HepG2 (cell line): Measurements from ENCODE around the gene MTMR4. TPM values are rescaled to one million over a fixed set of nuclear protein-coding genes. Genes with fewer than 3 reads are reported as not detected.

ENCODE experiments used
- ATAC-seq: fragments of 200-7000 bp; cut with Tn5 transposase; 3 replicates; pipeline ENCODE4 v1.9.1; 2020; ENCODE audit warnings: mild to moderate bottlenecking, moderate library complexity
- Bru-seq: library from RNA; stranded (reverse); fragments of 400-500 nt; gene quantifications from one replicate; lab custom pipeline; 2021; lab: Mats Ljungman, UMichigan
- BruChase-seq, 2 experiments: library from RNA; stranded (reverse); fragments of 400-500 nt; gene quantifications; one replicate each; lab custom pipeline; 2021; lab: Mats Ljungman, UMichigan
- BruUV-seq: library from RNA; stranded (reverse); fragments of 400-500 nt; replicated peaks from 2 replicates; lab custom pipeline; 2021; lab: Mats Ljungman, UMichigan
- CTCF ChIA-PET: fragments of 300-600 bp; formaldehyde crosslinking; extraction: SDS; loops from one replicate; lab custom pipeline; 2021; ENCODE audit warnings: low total read pairs, inconsistent platforms, low intra/inter-chr PET ratio; lab: Yijun Ruan, JAX
- POLR2A ChIA-PET: fragments of 350-600 bp; sonication (Branson Sonifier 250); formaldehyde crosslinking; loops from one replicate; lab custom pipeline; 2020; ENCODE audit warnings: antibody characterized with exemption, inconsistent platforms; lab: Yijun Ruan, JAX
- DNase-seq: peaks from one replicate; pipeline ENCODE4 v3.0.0-alpha.2; 2015; ENCODE audit warnings: low spot score
- FAIRE-seq: peaks from 3 replicates; lab custom pipeline; 2011; peaks lifted over from hg19 to GRCh38; lab: Jason Lieb, UNC
- H2AFZ ChIP-seq: one replicate; pipeline ENCODE4 v1.6.1; 2011; ENCODE audit warnings: low read length, inconsistent platforms
- H3K27ac ChIP-seq: fragments of 300-600 bp; 3 replicates; pipeline ENCODE4 v1.8.0; 2011; ENCODE audit warnings: mixed run types, mild to moderate bottlenecking, mixed read lengths, low read length, inconsistent platforms; ENCODE audit not compliant: insufficient read depth; ENCODE audit errors: extremely low read length
- H3K27me3 ChIP-seq, 2 experiments: fragments of 200-600 bp in 1 of 2; 2 replicates in 1 of 2; 3 replicates in 1 of 2; pipeline versions ENCODE4 v1.6.0 to v1.8.0; 2011; ENCODE audit warnings: low read length in 2 of 2, mild to moderate bottlenecking in 2 of 2, moderate library complexity in 2 of 2, inconsistent platforms in 1 of 2; ENCODE audit not compliant: insufficient read depth in 2 of 2, control insufficient read depth in 1 of 2
- H3K36me3 ChIP-seq, 2 experiments: fragments of 200-600 bp in 1 of 2; replicated peaks in 1 of 2; 2 replicates in 1 of 2; 3 replicates in 1 of 2; pipeline versions ENCODE4 v1.5.1 to v1.8.0; 2011; ENCODE audit warnings: low read length in 2 of 2, inconsistent platforms in 1 of 2; ENCODE audit not compliant: insufficient read depth in 2 of 2, control insufficient read depth in 1 of 2
- H3K4me1 ChIP-seq: 2 replicates; pipeline ENCODE4 v1.5.1; 2012; ENCODE audit warnings: low read length, inconsistent platforms; ENCODE audit not compliant: insufficient read depth
- H3K4me2 ChIP-seq: 2 replicates; pipeline ENCODE4 v1.6.0; 2011; ENCODE audit warnings: low read depth, low read length, inconsistent platforms
- H3K4me3 ChIP-seq, 3 experiments: fragments of 200-600 bp in 1 of 3; sonication (generic), shearing (Covaris generic) in 1 of 3; replicated peaks in 1 of 3; 2 replicates each; pipeline ENCODE4 v1.5.1; 2011 to 2016; ENCODE audit warnings: low read length in 3 of 3, inconsistent platforms in 2 of 3, low read depth in 2 of 3, mild to moderate bottlenecking in 2 of 3, control low read depth in 1 of 3, mixed read lengths in 1 of 3; ENCODE audit not compliant: insufficient read depth in 1 of 3
- H3K79me2 ChIP-seq: one replicate; pipeline ENCODE4 v1.6.1; 2011; ENCODE audit warnings: low read length, inconsistent platforms; ENCODE audit not compliant: insufficient read depth
- H3K9ac ChIP-seq: 2 replicates; pipeline ENCODE4 v1.6.0; 2011; ENCODE audit warnings: mild to moderate bottlenecking, low read depth, low read length, inconsistent platforms; ENCODE audit not compliant: insufficient read depth
- H3K9me3 ChIP-seq: 2 replicates; pipeline ENCODE4 v1.5.1; 2012; ENCODE audit warnings: mild to moderate bottlenecking, low read length
- H4K20me1 ChIP-seq: 2 replicates; pipeline ENCODE4 v1.6.0; 2011; ENCODE audit warnings: inconsistent platforms, mild to moderate bottlenecking, low read length, moderate library complexity; ENCODE audit not compliant: insufficient read depth
- BRCA1 ChIP-seq: sonication (generic); formaldehyde crosslinking; IDR thresholded peaks from 2 replicates; pipeline ENCODE4 v1.4.0; 2020; ENCODE audit warnings: missing genetic modification reagents
- EED ChIP-seq: sonication (generic); formaldehyde crosslinking; IDR thresholded peaks from 2 replicates; pipeline ENCODE4 v1.5.0; 2020; ENCODE audit warnings: mild to moderate bottlenecking, missing genetic modification reagents
- FOXK2 ChIP-seq: fragments of 450-650 bp; IDR thresholded peaks from 2 replicates; pipeline ENCODE4 v1.6.1; 2016
- GLI4 ChIP-seq: sonication (generic); formaldehyde crosslinking; IDR thresholded peaks from 2 replicates; pipeline ENCODE4 v1.5.1; 2020; ENCODE audit warnings: missing genetic modification reagents, mild to moderate bottlenecking, moderate library complexity, borderline replicate concordance
- PBX2 ChIP-seq: IDR thresholded peaks from 2 replicates; pipeline ENCODE4 v1.6.1; 2016; ENCODE audit warnings: control low read depth
- PITX1 ChIP-seq: sonication (generic); formaldehyde crosslinking; IDR thresholded peaks from 2 replicates; pipeline ENCODE4 v1.5.1; 2020; ENCODE audit warnings: mild to moderate bottlenecking, missing genetic modification reagents
- POLR2A ChIP-seq, 2 experiments: IDR thresholded peaks; 2 replicates each; pipeline ENCODE4 v1.6.1; 2011; ENCODE audit warnings: low read depth in 2 of 2, low read length in 2 of 2, mild to moderate bottlenecking in 1 of 2, moderate library complexity in 1 of 2; ENCODE audit not compliant: insufficient read depth in 1 of 2
- TARDBP ChIP-seq: sonication (generic); formaldehyde crosslinking; IDR thresholded peaks from 2 replicates; pipeline ENCODE4 v1.8.0; 2022; ENCODE audit warnings: mild to moderate bottlenecking, missing genetic modification reagents
- ZBTB46 ChIP-seq: sonication (generic); formaldehyde crosslinking; IDR thresholded peaks from 2 replicates; pipeline ENCODE4 v1.4.0; 2020; ENCODE audit warnings: mild to moderate bottlenecking, missing genetic modification reagents, borderline replicate concordance
- ZFP41 ChIP-seq: sonication (generic); formaldehyde crosslinking; IDR thresholded peaks from 2 replicates; pipeline ENCODE4 v1.4.0; 2020; ENCODE audit warnings: mild to moderate bottlenecking, missing genetic modification reagents, borderline replicate concordance
- ZNF414 ChIP-seq: sonication (generic); formaldehyde crosslinking; IDR thresholded peaks from 2 replicates; pipeline ENCODE4 v1.5.0; 2020; ENCODE audit warnings: missing genetic modification reagents
- ZNF576 ChIP-seq: sonication (generic); formaldehyde crosslinking; IDR thresholded peaks from 2 replicates; pipeline ENCODE4 v1.4.0; 2020; ENCODE audit warnings: mild to moderate bottlenecking, missing genetic modification reagents
- WGBS: methylation state at CpG from one replicate; pipeline ENCODE4 v1.1.6; 2017; ENCODE audit warnings: low lambda C conversion rate; 5-methylcytosine and 5-hydroxymethylcytosine counted together
- in situ Hi-C: cut with HindIII; loops from 2 replicates; pipeline ENCODE4 v1.10.0; 2017; ENCODE audit warnings: low pct_unique_long_range_greater_than_20kb; ENCODE audit not compliant: extremely low pct_ligation_motif_present
- intact Hi-C: fragments of 100-400 bp; cut with micrococcal nuclease; formaldehyde crosslinking; loops from one replicate; pipeline ENCODE4 v1.10.0; 2022; ENCODE audit not compliant: unreplicated experiment
- long read RNA-seq, 2 experiments: library from RNA in 1 of 2; library from polyadenylated mRNA in 1 of 2; stranded (forward) in 1 of 2; unstranded in 1 of 2; transcript quantifications; one replicate each; pipeline ENCODE4 v2.0.0, GENCODE V29; 2019 to 2022
- polyA minus RNA-seq, 3 experiments: library from RNA; depleted of rRNA, polyadenylated mRNA; stranded (reverse); fragments of >200 nt; gene quantifications; 2 replicates each; pipeline ENCODE4 v1.2.3, GENCODE V29; 2011; ENCODE audit warnings: low replicate concordance in 1 of 3
- polyA plus RNA-seq, 8 experiments: library from polyadenylated mRNA; depleted of rRNA in 3 of 8; stranded (reverse) in 7 of 8; unstranded in 1 of 8; fragments of >200 nt; fragmentation: Illumina TruSeq in 4 of 8; extraction: Trizol in 4 of 8; gene quantifications; 2 replicates each; pipeline versions ENCODE4 v1.2.1 to v1.2.3, GENCODE V29; 2011 to 2016; ENCODE audit warnings: low read depth in 4 of 8, missing spikeins in 1 of 8, mixed read lengths in 1 of 8; ENCODE audit not compliant: insufficient read depth in 1 of 8
- total RNA-seq, 5 experiments: library from RNA; depleted of rRNA; stranded (reverse); fragments of >200 nt; fragmentation: Illumina TruSeq; extraction: Trizol; gene quantifications; 2 replicates each; pipeline ENCODE4 v1.2.3, GENCODE V29; 2016; ENCODE audit warnings: low read depth in 1 of 5

The MTMR4 gene
- total RNA-seq (2016; rRNA removed; fragmentation: Illumina TruSeq; extraction: Trizol) (62.5 and 67.7 TPM in 2 replicates), polyA plus RNA-seq (2011; rRNA removed) (50.0 and 65.1 TPM in 2 replicates), polyA minus RNA-seq (2011; rRNA and poly(A)+ RNA removed; ENCODE audit: low replicate concordance) (196 and 302 TPM in 2 replicates), Bru-seq, nascent RNA (percentile 88 among the genes with signal in this experiment), BruChase-seq, experiment 1, labeled RNA remaining after a 6-hour chase (percentile 93 among the genes with signal in this experiment), BruChase-seq, experiment 2, labeled RNA remaining after a 2-hour chase (percentile 94 among the genes with signal in this experiment)
- 6.9 and 7.8 TPM in 2 replicates for total RNA-seq (2016; cell fraction: cytosol; rRNA removed; fragmentation: Illumina TruSeq; extraction: Trizol; ENCODE audit: low read depth)
- 61.5 and 62.9 TPM in 2 replicates for total RNA-seq (2016; cell fraction: insoluble cytoplasmic fraction; rRNA removed; fragmentation: Illumina TruSeq; extraction: Trizol)
- 27.9 and 28.2 TPM in 2 replicates for total RNA-seq (2016; cell fraction: membrane; rRNA removed; fragmentation: Illumina TruSeq; extraction: Trizol)
- total RNA-seq (2016; cell fraction: nucleus; rRNA removed; fragmentation: Illumina TruSeq; extraction: Trizol), result 54.7 and 66.1 TPM in 2 replicates
- polyA plus RNA-seq (2011; cell fraction: cytosol; rRNA removed), result 31.7 and 35.5 TPM in 2 replicates
- 74.1 and 81.5 TPM in 2 replicates for polyA plus RNA-seq (2011; cell fraction: nucleus; rRNA removed)
- polyA plus RNA-seq (2012), result 31.8 and 52.5 TPM in 2 replicates
- polyA plus RNA-seq (2016; cell fraction: cytosol; fragmentation: Illumina TruSeq; extraction: Trizol; ENCODE audit: low read depth), result 1.6 and 1.8 TPM in 2 replicates
- polyA plus RNA-seq (2016; cell fraction: insoluble cytoplasmic fraction; fragmentation: Illumina TruSeq; extraction: Trizol; ENCODE audit: low read depth), result 34.7 and 37.2 TPM in 2 replicates
- polyA plus RNA-seq (2016; cell fraction: membrane; fragmentation: Illumina TruSeq; extraction: Trizol; ENCODE audit: low read depth), result 7.7 and 8.4 TPM in 2 replicates
- 96.4 and 106 TPM in 2 replicates for polyA plus RNA-seq (2016; cell fraction: nucleus; fragmentation: Illumina TruSeq; extraction: Trizol; ENCODE audit: insufficient read depth, low read depth)
- polyA minus RNA-seq (2011; cell fraction: cytosol; rRNA and poly(A)+ RNA removed), result 39.7 and 42.2 TPM in 2 replicates
- polyA minus RNA-seq (2011; cell fraction: nucleus; rRNA and poly(A)+ RNA removed), result 68.5 and 69.2 TPM in 2 replicates
- long read RNA-seq, experiment 1, partial matches to known transcripts, result 4 of 7 reads
- long read RNA-seq, experiment 1, other reads (novel, unspliced or antisense), result 3 of 7 reads
- long read RNA-seq, experiment 2, full-length matches to known transcripts, result 2 of 26 reads
- long read RNA-seq, experiment 2, partial matches to known transcripts, result 2 of 26 reads
- long read RNA-seq, experiment 2, other reads (novel, unspliced or antisense), result 22 of 26 reads

- in situ Hi-C loops (no loop called here), intact Hi-C loops (no loop called here)
- FAIRE-seq (no peak), DNase-seq (peak; percentile 82), ATAC-seq (peak; percentile 35)
- BruUV-seq, result no TSS peak
- no peaks in the 10 kb centered on the region; the same call in 1 of the 2 replicates for H4K20me1 ChIP-seq
- WGBS, result 8% methylated on average over 24 of the region's 64 CpGs
- peak within 1 kb of the TSS; percentile 93 for H3K4me2 ChIP-seq
- H3K27ac ChIP-seq, result peak within 1 kb of the TSS; percentile 96
- H3K36me3 ChIP-seq, result peaks cover 12 to 41% of the 10 kb centered on the region in 2 experiments
- H3K27me3 ChIP-seq, result no peaks in the 10 kb centered on the region; a peak in 1 of 5 replicates
- POLR2A ChIA-PET, result interaction anchor here (0.8 to 3.5 kb wide), 13 partner anchors 8 to 179 kb away, joined by 3 to 34 read pairs (median 3); partner anchors contain the start of genes RAD51C and RNF43
- peak within 1 kb of the TSS; percentile 90 for H3K9ac ChIP-seq
- H3K4me3 ChIP-seq, result peak within 1 kb of the TSS; percentile 80 to 89 (median 84)
- H2AFZ ChIP-seq, result no peak within 1 kb of the TSS
- CTCF ChIA-PET, result no interaction called here
- peaks cover 30% of the 10 kb centered on the region for H3K79me2 ChIP-seq
- peaks cover 46% of the 10 kb centered on the region for H3K4me1 ChIP-seq
- no peaks in the 10 kb centered on the region for H3K9me3 ChIP-seq
- TF ChIP-seq ZBTB46 (CRISPR knock-in tag), result no peak
- peak; percentile 79; the same call in 1 of the 2 replicates for TF ChIP-seq GLI4 (CRISPR knock-in tag)
- TF ChIP-seq PITX1, result no peak
- no peak for TF ChIP-seq BRCA1
- no peak for TF ChIP-seq ZNF414 (CRISPR knock-in tag)
- 0 out of 2 replicates have a peak, but pooled peaks have one; percentile 29 for TF ChIP-seq ZNF576 (CRISPR knock-in tag)
- no peak for TF ChIP-seq PBX2
- TF ChIP-seq EED (CRISPR knock-in tag), result 0 out of 2 replicates have a peak, but pooled peaks have one; percentile 25
- TF ChIP-seq TARDBP (CRISPR knock-in tag), result no peak
- TF ChIP-seq POLR2A (IDR thresholded peaks at IDR 0.05; ENCODE audit: insufficient read depth in 1 of 2, low read depth in 2 of 2, low read length in 2 of 2), result peak; percentile 54 to 59; a peak in 2 of 4 replicates
- no peak for TF ChIP-seq FOXK2
- TF ChIP-seq ZFP41 (CRISPR knock-in tag), result no peak
Measured at GRCh38 chr17:58513965-58514769, at the start of gene MTMR4. Gene MTMR4, minus strand, starts transcription at chr17:58514638. Its CDS starts 231 bp downstream, at chr17:58514407.
